HEK293T (cell line): ENCODE data around the gene LRCH4.

Experiments used
- CTCF ChIA-PET: fragments of 350-600 bp; formaldehyde crosslinking; extraction: SDS; loops from one replicate; lab custom pipeline; 2021; ENCODE audit warnings: antibody characterized with exemption, inconsistent platforms; lab: Yijun Ruan, JAX
- POLR2A ChIA-PET: fragments of 350-600 bp; formaldehyde crosslinking; extraction: SDS; loops from one replicate; lab custom pipeline; 2020; ENCODE audit warnings: antibody characterized with exemption, inconsistent platforms; lab: Yijun Ruan, JAX
- DNase-seq: peaks from one replicate; pipeline ENCODE4 v3.0.0; 2012; ENCODE audit warnings: mixed read lengths; ENCODE audit errors: extremely low spot score
- ARNT ChIP-seq: fragments of 450-650 bp; IDR thresholded peaks from 2 replicates; pipeline ENCODE4 v1.6.1; 2017; ENCODE audit warnings: mild to moderate bottlenecking
- BHLHE40 ChIP-seq: fragments of 450-650 bp; IDR thresholded peaks from 2 replicates; pipeline ENCODE4 v1.6.1; 2016; ENCODE audit warnings: mild to moderate bottlenecking, moderate library complexity, borderline replicate concordance
- CTBP1 ChIP-seq: fragments of 450-650 bp; IDR thresholded peaks from 2 replicates; pipeline ENCODE4 v1.6.1; 2016; ENCODE audit warnings: borderline replicate concordance
- ELF4 ChIP-seq: fragments of 450-650 bp; IDR thresholded peaks from 2 replicates; pipeline ENCODE4 v1.6.1; 2017; ENCODE audit warnings: antibody characterized with exemption
- FOXA1 ChIP-seq: fragments of 450-650 bp; IDR thresholded peaks from 2 replicates; pipeline ENCODE4 v1.6.1; 2016; ENCODE audit warnings: mild to moderate bottlenecking
- FOXK2 ChIP-seq: fragments of 450-650 bp; IDR thresholded peaks from 2 replicates; pipeline ENCODE4 v1.6.1; 2016; ENCODE audit warnings: mild to moderate bottlenecking
- FOXM1 ChIP-seq: fragments of 450-650 bp; IDR thresholded peaks from 2 replicates; pipeline ENCODE4 v1.6.1; 2017; ENCODE audit warnings: mild to moderate bottlenecking, borderline replicate concordance
- HDGF ChIP-seq: fragments of 450-650 bp; IDR thresholded peaks from 2 replicates; pipeline ENCODE4 v1.6.1; 2017; ENCODE audit warnings: antibody characterized with exemption, borderline replicate concordance
- L3MBTL2 ChIP-seq: fragments of 450-650 bp; conservative IDR thresholded peaks from 2 replicates; pipeline ENCODE4 v1.6.1; 2016; ENCODE audit warnings: mild to moderate bottlenecking
- LEF1 ChIP-seq: fragments of 450-650 bp; IDR thresholded peaks from 2 replicates; pipeline ENCODE4 v1.6.1; 2017; ENCODE audit warnings: mild to moderate bottlenecking, borderline replicate concordance
- NFRKB ChIP-seq: fragments of 450-650 bp; IDR thresholded peaks from 2 replicates; pipeline ENCODE4 v1.6.1; 2016; ENCODE audit warnings: mild to moderate bottlenecking, moderate library complexity
- PKNOX1 ChIP-seq: fragments of 450-650 bp; IDR thresholded peaks from 2 replicates; pipeline ENCODE4 v1.6.1; 2016
- SP1 ChIP-seq: fragments of 450-650 bp; IDR thresholded peaks from 2 replicates; pipeline ENCODE4 v1.6.1; 2017
- SUZ12 ChIP-seq: fragments of 450-650 bp; IDR thresholded peaks from 2 replicates; pipeline ENCODE4 v1.6.1; 2016; ENCODE audit warnings: mild to moderate bottlenecking
- TARDBP ChIP-seq: fragments of 450-650 bp; IDR thresholded peaks from 2 replicates; pipeline ENCODE4 v1.6.1; 2016
- ZNF384 ChIP-seq: fragments of 450-650 bp; IDR thresholded peaks from 2 replicates; pipeline ENCODE4 v1.6.1; 2016

The LRCH4 gene

GRCh38 chr7:100599911-100600729, 14.2 kb upstream of the LRCH4 start:
- no peak for DNase-seq
- ChIA-PET POLR2A (interaction anchor here (1.0 kb wide), 1 partner anchor 14 kb away, joined by 8 read pairs; the partner anchor contains the start of genes FBXO24 and LRCH4), CTCF (no interaction called here)
- no peak for TF ChIP-seq SP1
- TF ChIP-seq TARDBP = no peak
- no peak for TF ChIP-seq LEF1
- no peak for TF ChIP-seq SUZ12
- TF ChIP-seq FOXK2 = no peak
- no peak for TF ChIP-seq ELF4
- TF ChIP-seq ARNT = no peak
- no peak for TF ChIP-seq FOXA1
- TF ChIP-seq CTBP1 = no peak

- ChIA-PET POLR2A (interaction anchor here (2.4 kb wide), 1 partner anchor 12 kb away, joined by 6 read pairs; the partner anchor contains the start of gene FBXO24), CTCF (no interaction called here)
- TF ChIP-seq CTBP1 = no peak
- no peak for TF ChIP-seq SP1
- no peak for TF ChIP-seq HDGF
- TF ChIP-seq FOXA1 = no peak
- no peak for TF ChIP-seq BHLHE40
- TF ChIP-seq ELF4 = no peak
- TF ChIP-seq ZNF384 = no peak
- TF ChIP-seq FOXM1 = no peak
- TF ChIP-seq NFRKB = no peak
- TF ChIP-seq LEF1 = no peak
- no peak for TF ChIP-seq PKNOX1
- no peak for TF ChIP-seq L3MBTL2
- no peak for TF ChIP-seq ARNT
- no peak for TF ChIP-seq FOXK2
- TF ChIP-seq SUZ12 = no peak
- no peak for TF ChIP-seq TARDBP
- DNase-seq = no peak
Observed at GRCh38 chr7:100598425-100598824, 12.5 kb upstream of the LRCH4 start.

- ChIA-PET POLR2A (interaction anchor here (1.3 kb wide), 1 partner anchor 9 kb away, joined by 9 read pairs; the partner anchor contains the start of genes FBXO24 and LRCH4), CTCF (no interaction called here)
- TF ChIP-seq SUZ12 (no peak), FOXM1 (no peak), FOXA1 (no peak), PKNOX1 (no peak), TARDBP (no peak), L3MBTL2 (no peak)
Observed at GRCh38 chr7:100595188-100595587, 9.3 kb upstream of the LRCH4 start.

GRCh38 chr7:100591596-100591995, 5.7 kb upstream of the LRCH4 start:
- no peak for DNase-seq
- ChIA-PET CTCF (no interaction called here), POLR2A (interaction anchor here (2.1 kb wide), 1 partner anchor 12 kb away, joined by 9 read pairs; no protein-coding TSS in a partner anchor)
- TF ChIP-seq FOXA1 = no peak
- TF ChIP-seq L3MBTL2 = no peak
- no peak for TF ChIP-seq HDGF
- no peak for TF ChIP-seq ZNF384
- TF ChIP-seq ARNT = no peak
- no peak for TF ChIP-seq LEF1
- no peak for TF ChIP-seq TARDBP

More at GRCh38 chr7:100595188-100595587, 9.3 kb upstream of the LRCH4 start:
- DNase-seq = no peak

- CTCF ChIA-PET = interaction anchor here (1.0 kb wide), 1 partner anchor 102 kb away, joined by 3 read pairs; no protein-coding TSS in a partner anchor
- no peak for DNase-seq
- TF ChIP-seq L3MBTL2 (no peak), ELF4 (no peak), FOXA1 (no peak), SP1 (no peak)
- POLR2A ChIA-PET = interaction anchor here (1.7 to 2.1 kb wide), 2 partner anchors 13 to 161 kb away, joined by 3 to 9 read pairs; partner anchors contain the start of gene ZCWPW1
Observed at GRCh38 chr7:100590077-100590737, 4.3 kb upstream of the LRCH4 start.

- DNase-seq = no peak
- ChIA-PET POLR2A (interaction anchor here (1.1 to 2.1 kb wide), 6 partner anchors 13 to 160 kb away, joined by 3 to 9 read pairs (median 6); partner anchors contain the start of genes MOSPD3, TSC22D4 and ZCWPW1), CTCF (interaction anchor here (0.7 to 1.2 kb wide), 5 partner anchors 8 to 140 kb away, joined by 3 to 6 read pairs (median 3); no protein-coding TSS in a partner anchor)
- no peak for TF ChIP-seq PKNOX1
Observed at GRCh38 chr7:100589341-100589947, 3.5 kb upstream of the LRCH4 start.
